G401 (cell line): ENCODE measurements around the gene PPBP. TPM values are rescaled to one million over a fixed set of nuclear protein-coding genes. Genes with fewer than 3 reads are reported as not detected.
"Not testable (repeated sequence)": the region's sequence is repeated elsewhere in the genome, so short reads cannot be mapped to it uniquely, and the experiment has no call there.

ENCODE experiments used
- DNase-seq: peaks from one replicate; pipeline ENCODE4 v3.0.0-alpha.2; 2015; ENCODE audit warnings: low spot score
- in situ Hi-C: cut with HindIII; loops from 2 replicates; pipeline ENCODE4 v1.10.0; 2016; ENCODE audit warnings: low sequenced_read_pairs, mixed read lengths
- total RNA-seq: library from RNA; depleted of rRNA; stranded (reverse); fragments of >200 nt; shearing (Covaris generic); gene quantifications from 2 replicates; pipeline ENCODE4 v1.2.3, GENCODE V29; 2014; rRNA removed

PPBP gene
- total RNA-seq, 1 experiment from 2014 or later, result not detected

GRCh38 chr4:73962724-73963123, 25.3 kb downstream of the PPBP start:
- in situ Hi-C loops, result no loop called here
- no peak for DNase-seq

GRCh38 chr4:73959041-73959440, 28.9 kb downstream of the PPBP start:
- in situ Hi-C loops, DNase-seq: not testable (repeated sequence)

GRCh38 chr4:73952352-73952751, 35.6 kb downstream of the PPBP start:
- in situ Hi-C loops, result no loop called here

GRCh38 chr4:73950376-73950920, 37.5 kb downstream of the PPBP start:
- in situ Hi-C loops, DNase-seq: not testable (repeated sequence)

More at GRCh38 chr4:73952352-73952751, 35.6 kb downstream of the PPBP start:
- no peak for DNase-seq

GRCh38 chr4:73948990-73949706, 38.8 kb downstream of the PPBP start:
- in situ Hi-C loops, result no loop called here
- no peak for DNase-seq

GRCh38 chr4:73948291-73948690, 39.7 kb downstream of the PPBP start:
- in situ Hi-C loops, result no loop called here
- no peak for DNase-seq

- DNase-seq, result no peak
- in situ Hi-C loops, result no loop called here
Observed at GRCh38 chr4:73947239-73947985, 40.6 kb downstream of the PPBP start.

GRCh38 chr4:73945674-73946449, 42.1 kb downstream of the PPBP start:
- DNase-seq, result no peak
- in situ Hi-C loops, result no loop called here

- DNase-seq, result no peak
- in situ Hi-C loops, result no loop called here
Observed at GRCh38 chr4:73945140-73945539, 42.9 kb downstream of the PPBP start.

GRCh38 chr4:73944061-73944875, 43.7 kb downstream of the PPBP start:
- no peak for DNase-seq
- in situ Hi-C loops, result no loop called here

- in situ Hi-C loops, result no loop called here
- no peak for DNase-seq
Observed at GRCh38 chr4:73943555-73943954, 44.4 kb downstream of the PPBP start.

- in situ Hi-C loops, result no loop called here
- no peak for DNase-seq
Observed at GRCh38 chr4:73936969-73937368, 51.0 kb downstream of the PPBP start.

Other genes with a start within 250 kb of the PPBP start
- gene CXCL8, start 247.6 kb downstream of the PPBP start, total RNA-seq, result not detected in 2 replicates
- gene CXCL6, start 151.5 kb downstream of the PPBP start, total RNA-seq, result not detected in 2 replicates
- gene PF4V1, start 134.9 kb downstream of the PPBP start, total RNA-seq, result not detected in 2 replicates
- gene CXCL1, start 118.8 kb downstream of the PPBP start, total RNA-seq, result not detected in 2 replicates
- not detected in 2 replicates for gene PF4, start 6.2 kb downstream of the PPBP start, total RNA-seq
- gene CXCL5, start 10.5 kb upstream of the PPBP start, total RNA-seq, result not detected in 2 replicates
- gene CXCL3, start 50.5 kb upstream of the PPBP start, total RNA-seq, result not detected in 2 replicates
- gene CXCL2, start 111.0 kb upstream of the PPBP start, total RNA-seq, result not detected in 2 replicates
- 9.3 and 19.4 TPM in 2 replicates for gene MTHFD2L, start 169.9 kb upstream of the PPBP start, total RNA-seq